HG02763 (cell line): ENCODE data around the gene ERP27.

Experiments used
- ATAC-seq: cut with Tn5 transposase; IDR thresholded peaks from one replicate; pipeline ENCODE4 v1.9.1; 2021; ENCODE audit warnings: mild to moderate bottlenecking, moderate library complexity; ENCODE audit not compliant: unreplicated experiment

Gene ERP27

DNA sequence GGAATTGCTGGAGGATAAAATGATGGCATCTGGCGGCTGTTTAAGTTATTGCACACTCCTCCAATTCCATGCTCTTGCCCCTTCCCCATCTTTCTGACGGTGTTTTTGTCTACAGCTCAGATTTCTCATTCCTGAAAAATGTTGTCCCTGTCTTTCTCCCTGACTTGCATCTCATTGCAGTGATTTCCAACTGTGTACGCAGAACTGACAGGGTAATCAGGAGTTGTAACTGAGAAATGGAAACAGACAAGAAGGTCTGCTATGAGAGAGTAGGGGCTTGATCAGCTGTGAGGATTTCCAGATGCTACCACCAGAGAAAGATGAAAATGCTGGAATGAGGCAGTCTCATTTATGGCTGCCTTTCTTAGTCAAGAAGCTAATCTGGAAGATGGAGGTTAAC is 1.3 kb downstream of the ERP27 start:
- ATAC-seq: no peak

- no peak for ATAC-seq
Measured at GRCh38 chr12:14936224-14936861, 2.0 kb downstream of the ERP27 start.

- no peak for ATAC-seq
Measured at GRCh38 chr12:14935031-14935430, 3.3 kb downstream of the ERP27 start.

- no peak for ATAC-seq
Measured at GRCh38 chr12:14934511-14934910, 3.8 kb downstream of the ERP27 start.

- ATAC-seq: no peak
Measured at GRCh38 chr12:14931791-14932560, 6.4 kb downstream of the ERP27 start.

DNA sequence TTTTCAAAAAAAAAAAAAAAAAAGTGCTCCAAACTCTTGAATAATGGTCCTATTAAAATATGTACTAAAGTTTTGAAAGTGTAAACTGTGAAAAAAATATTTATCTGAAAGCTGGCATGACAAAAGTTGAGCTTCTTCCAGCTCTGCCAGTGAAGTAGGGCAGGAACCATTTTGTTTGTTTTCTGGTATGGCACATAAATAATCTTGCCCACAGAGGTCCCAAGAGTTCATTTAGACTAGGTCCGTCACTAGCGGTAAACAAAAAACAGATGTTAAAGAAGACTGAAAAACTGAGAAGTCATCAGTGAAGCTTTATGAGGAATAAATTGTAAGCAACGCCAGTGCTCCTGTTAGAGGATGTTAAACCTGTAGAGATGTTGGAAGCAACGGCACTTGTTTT is 7.0 kb downstream of the ERP27 start:
- no peak for ATAC-seq

GRCh38 chr12:14930299-14930698 is 8.0 kb downstream of the ERP27 start:
- ATAC-seq: no peak

DNA sequence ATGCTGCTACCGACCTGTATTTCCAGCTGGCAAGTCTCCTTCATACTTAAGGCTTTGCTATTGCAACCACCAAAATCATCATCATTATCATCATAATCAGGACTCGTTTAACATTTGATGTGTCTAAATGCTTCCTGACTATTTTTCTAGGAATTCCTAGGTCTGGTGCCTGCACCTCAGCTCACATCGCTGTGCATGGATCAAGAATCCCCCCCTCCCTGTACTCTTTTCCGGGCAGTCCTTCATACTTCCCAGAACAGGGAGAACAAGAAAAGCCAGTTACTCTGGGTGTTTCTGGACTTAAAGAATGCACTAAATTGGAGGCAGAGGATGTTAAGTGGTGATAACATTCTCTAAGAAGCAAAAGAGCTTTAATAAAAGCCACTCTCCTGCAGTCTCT is 9.4 kb downstream of the ERP27 start:
- no peak for ATAC-seq

- ATAC-seq: no peak
Measured at GRCh38 chr12:14927267-14927666, 11.1 kb downstream of the ERP27 start.

DNA sequence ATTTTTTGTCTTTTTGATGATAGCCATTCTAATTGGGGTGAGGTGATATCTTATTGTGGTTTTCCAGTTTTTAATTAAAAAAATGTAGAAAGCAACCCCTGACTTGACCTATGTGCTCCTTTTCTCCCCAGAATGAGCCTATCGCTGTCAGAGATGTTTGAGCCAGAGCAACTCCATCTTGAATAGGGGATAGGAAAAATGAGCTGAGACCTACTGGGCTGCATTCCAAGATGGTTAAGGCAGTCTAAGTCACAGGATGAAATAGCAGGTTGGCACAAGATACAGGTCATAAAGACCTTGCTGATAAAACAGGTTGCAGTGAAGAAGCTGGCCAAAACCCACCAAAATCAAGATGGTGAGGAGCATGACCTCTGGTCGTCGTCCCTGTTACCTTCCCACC is 13.8 kb downstream of the ERP27 start:
- ATAC-seq: no peak

DNA sequence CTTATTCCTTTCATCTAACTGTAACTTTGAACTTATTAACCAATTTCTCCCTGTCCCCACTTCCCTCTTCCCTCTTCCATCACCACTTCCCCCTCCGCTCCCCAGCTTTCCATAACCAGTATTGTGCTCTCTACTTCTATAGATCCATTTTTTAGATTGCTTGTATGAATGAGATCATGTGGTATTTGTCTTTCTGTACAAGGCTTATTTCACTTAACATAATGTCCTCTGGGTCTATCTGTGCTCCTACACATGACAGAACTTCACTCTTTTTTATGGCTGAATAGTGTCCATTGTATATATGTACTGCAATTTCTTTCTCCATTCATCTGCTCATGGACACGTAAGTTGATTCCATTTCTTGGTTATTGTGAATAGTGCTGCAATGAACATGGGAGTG is 14.4 kb downstream of the ERP27 start:
- no peak for ATAC-seq

DNA sequence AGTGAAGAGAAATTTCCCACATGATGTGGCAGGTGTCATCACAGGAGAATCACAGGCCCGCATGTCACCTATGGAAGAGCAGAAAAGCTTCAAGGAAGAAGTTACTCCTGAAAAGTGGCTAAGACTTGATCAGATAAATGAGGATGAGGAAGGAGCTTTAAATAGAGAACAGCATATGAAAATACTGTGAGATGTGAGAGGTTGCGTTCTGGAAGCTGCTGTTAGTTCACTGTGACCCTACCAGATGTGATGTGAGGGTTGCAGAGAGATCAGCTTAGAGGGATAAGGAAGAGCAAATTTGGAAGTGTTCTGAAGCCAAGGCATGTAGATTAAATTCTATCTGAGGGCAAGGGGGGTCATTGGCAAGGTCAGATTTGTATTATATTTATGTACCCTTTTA is 17.1 kb downstream of the ERP27 start:
- peak; percentile 64 for ATAC-seq

DNA sequence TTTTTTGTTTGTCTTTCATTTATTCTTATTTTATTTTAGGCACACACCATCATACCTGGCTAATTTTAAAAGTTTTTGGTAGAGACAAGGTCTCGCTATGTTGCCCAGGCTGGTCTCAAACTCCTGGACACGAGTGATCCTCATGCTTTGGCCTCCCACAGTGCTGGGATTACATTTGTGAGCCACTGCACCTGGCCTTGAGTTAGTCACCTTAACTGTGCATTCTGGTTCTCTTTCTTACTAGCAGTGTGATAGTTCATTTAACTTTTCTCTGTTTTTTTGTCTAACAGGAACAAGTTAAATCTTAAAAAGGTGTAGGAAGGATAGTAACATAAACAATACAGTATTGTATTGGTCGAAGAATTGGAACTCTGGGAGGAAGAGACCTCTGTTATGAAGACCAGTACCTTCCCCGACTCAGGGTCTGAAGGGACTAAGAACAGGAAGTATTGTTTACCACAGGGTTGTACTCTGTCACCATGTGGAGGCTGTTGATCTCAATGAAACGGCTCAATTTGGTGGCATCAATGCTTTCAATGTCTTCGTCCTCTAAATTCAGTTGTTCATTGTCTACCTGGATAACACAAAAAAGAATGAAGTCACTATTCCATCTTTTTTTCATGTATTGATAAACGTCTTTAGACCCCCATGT is 17.7 kb downstream of the ERP27 start:
- peak; percentile 75 for ATAC-seq

- no peak for ATAC-seq
Measured at GRCh38 chr12:14919455-14919854, 18.9 kb downstream of the ERP27 start.

DNA sequence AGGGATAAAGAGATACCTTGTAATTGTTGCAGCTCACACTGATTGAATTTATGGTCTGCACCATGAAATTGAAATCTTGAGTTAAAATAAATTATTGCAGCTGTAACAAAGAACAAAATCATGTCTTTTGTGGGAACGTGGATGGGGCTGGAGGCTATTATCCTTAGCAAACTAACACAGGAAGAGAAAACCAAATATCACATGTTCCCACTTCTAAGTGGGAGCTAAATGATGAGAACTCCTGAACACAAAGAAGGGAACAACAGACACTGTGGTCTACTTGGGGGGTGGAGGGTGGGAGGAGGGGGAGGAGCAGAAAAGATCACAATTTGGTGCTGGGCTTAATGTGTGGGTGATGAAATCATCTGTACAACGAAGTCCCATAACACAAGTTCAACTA is 22.6 kb downstream of the ERP27 start:
- ATAC-seq: no peak

GRCh38 chr12:14913381-14913781 is 25.0 kb downstream of the ERP27 start:
- no peak for ATAC-seq

- no peak for ATAC-seq
Measured at GRCh38 chr12:14911131-14911530, 27.2 kb downstream of the ERP27 start.

DNA sequence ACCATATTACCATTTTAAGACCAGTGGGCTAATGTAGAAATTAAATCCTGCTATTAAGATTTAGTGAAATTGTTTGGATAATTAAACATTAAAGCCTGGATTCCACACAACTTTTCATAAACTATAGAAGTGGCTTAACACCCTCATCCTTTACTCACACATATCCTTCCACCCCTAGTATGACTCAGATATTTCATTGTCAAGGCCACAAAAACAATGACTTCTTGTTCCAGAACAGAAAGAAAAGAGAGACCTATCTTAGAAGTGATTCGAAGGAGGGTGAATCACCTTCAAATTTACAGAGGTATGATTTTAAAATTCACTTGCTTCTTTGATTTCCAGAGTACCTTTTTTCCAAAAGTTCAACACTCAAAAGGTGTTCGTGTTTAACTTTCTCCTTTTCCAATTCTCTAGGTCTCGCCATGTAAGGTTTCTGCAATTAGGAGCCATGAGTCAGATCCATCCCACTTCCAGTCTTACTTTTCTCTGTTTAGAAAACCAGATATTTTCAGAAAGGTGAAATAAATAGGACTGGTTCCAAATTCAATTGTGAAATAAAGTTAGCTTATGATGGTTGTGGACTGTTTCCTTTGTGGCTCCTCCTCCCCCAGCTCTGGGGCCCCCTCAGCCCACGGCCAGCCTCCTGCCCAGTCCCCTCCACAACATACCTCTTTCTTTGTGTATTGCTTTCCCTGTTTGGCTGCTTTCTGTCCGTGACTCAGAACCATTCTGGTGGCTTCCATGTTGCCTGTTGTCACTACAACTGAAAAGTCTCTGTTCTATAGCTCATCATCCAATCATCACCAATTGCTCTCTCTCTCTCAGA is 28.0 kb downstream of the ERP27 start:
- ATAC-seq: no peak

GRCh38 chr12:14907953-14908352 is 30.4 kb downstream of the ERP27 start:
- ATAC-seq: no peak

GRCh38 chr12:14906114-14906513 is 32.2 kb downstream of the ERP27 start:
- no peak for ATAC-seq

GRCh38 chr12:14905269-14906004 is 32.9 kb downstream of the ERP27 start:
- no peak for ATAC-seq
